HL-60 (cell line): ENCODE measurements around the gene PTP4A2.

ENCODE experiments used
- CTCF ChIP-seq: IDR thresholded peaks from one replicate; pipeline ENCODE4 v1.5.1; 2011; ENCODE audit warnings: low read length, control low read depth, inconsistent platforms; ENCODE audit not compliant: insufficient read depth
- POLR2AphosphoS5 ChIP-seq: IDR thresholded peaks from 2 replicates; pipeline ENCODE4 v1.6.1; 2012; ENCODE audit warnings: low read depth
- REST ChIP-seq: IDR thresholded peaks from 2 replicates; pipeline ENCODE4 v1.6.1; 2012; ENCODE audit warnings: low read depth; ENCODE audit not compliant: insufficient replicate concordance
- SPI1 ChIP-seq: IDR thresholded peaks from 2 replicates; pipeline ENCODE4 v1.6.1; 2012; ENCODE audit warnings: low read depth, mild to moderate bottlenecking, borderline replicate concordance

- TF ChIP-seq CTCF (no peak), REST (no peak), POLR2AphosphoS5 (no peak), SPI1 (no peak)
These were observed 69.3 kb downstream of the PTP4A2 start for GRCh38 chr1:31868862-31869261.
